GM18520 (cell line): ENCODE data around the gene LRCH2.
"Not testable (repeated sequence)": the region's sequence is repeated elsewhere in the genome, so short reads cannot be mapped to it uniquely, and the experiment has no call there.

Source experiments
- ATAC-seq: cut with Tn5 transposase; IDR thresholded peaks from one replicate; pipeline ENCODE4 v1.9.1; 2021; ENCODE audit not compliant: unreplicated experiment

LRCH2 gene

GRCh38 chrX:115209547-115209946 is 24.3 kb downstream of the LRCH2 start:
- ATAC-seq = not testable (repeated sequence)

- no peak for ATAC-seq
Observed at GRCh38 chrX:115204040-115204439, 29.9 kb downstream of the LRCH2 start.

GRCh38 chrX:115192244-115192700 is 41.6 kb downstream of the LRCH2 start:
- no peak for ATAC-seq

GRCh38 chrX:115191490-115192243 is 42.2 kb downstream of the LRCH2 start:
- ATAC-seq = no peak

GRCh38 chrX:115190636-115191489 is 43.0 kb downstream of the LRCH2 start:
- ATAC-seq = no peak

GRCh38 chrX:115189646-115190635 is 44.0 kb downstream of the LRCH2 start:
- no peak for ATAC-seq

- ATAC-seq = no peak
Observed at GRCh38 chrX:115189110-115189509, 44.8 kb downstream of the LRCH2 start, which contains the start of gene RBMXL3. RBMXL3 (plus strand) TSS chrX:115189410; CDS start chrX:115189442, 32 bp downstream.

- ATAC-seq = no peak
Observed at GRCh38 chrX:115183980-115184379, 49.9 kb downstream of the LRCH2 start.

- ATAC-seq = no peak
Observed at GRCh38 chrX:115178473-115178872, 55.4 kb downstream of the LRCH2 start.

- ATAC-seq = no peak
Observed at GRCh38 chrX:115177932-115178331, 56.0 kb downstream of the LRCH2 start.

GRCh38 chrX:115174548-115174947 is 59.3 kb downstream of the LRCH2 start:
- ATAC-seq = no peak

- no peak for ATAC-seq
Observed at GRCh38 chrX:115173181-115173580, 60.7 kb downstream of the LRCH2 start.

- ATAC-seq = no peak
Observed at GRCh38 chrX:115147220-115147619, 86.7 kb downstream of the LRCH2 start.

- no peak for ATAC-seq
Observed at GRCh38 chrX:115142057-115142456, 91.8 kb downstream of the LRCH2 start.

GRCh38 chrX:115138040-115138439 is 95.9 kb downstream of the LRCH2 start:
- ATAC-seq = no peak

GRCh38 chrX:115134382-115134781 is 99.5 kb downstream of the LRCH2 start:
- no peak for ATAC-seq

GRCh38 chrX:115112411-115112810 is 121.5 kb downstream of the LRCH2 start:
- no peak for ATAC-seq

GRCh38 chrX:115098897-115099296 is 135.0 kb downstream of the LRCH2 start:
- no peak for ATAC-seq

- ATAC-seq = no peak
Observed at GRCh38 chrX:115093191-115093590, 140.7 kb downstream of the LRCH2 start.

- no peak for ATAC-seq
Observed at GRCh38 chrX:115089419-115089818, 144.5 kb downstream of the LRCH2 start.

- no peak for ATAC-seq
Observed at GRCh38 chrX:115068896-115069295, 165.0 kb downstream of the LRCH2 start.
